ENCODE results near the gene SERF2.
"Not testable (repeated sequence)": the region's sequence is repeated elsewhere in the genome, so short reads cannot be mapped to it uniquely, and the experiment has no call there.

SERF2 gene

GRCh38 chr15:43791993-43792760, at the start of gene SERF2:
Gene SERF2 (plus strand): TSS chr15:43792320. CDS start chr15:43792377, 57 bp downstream.
- DNase-seq = peak; percentile 100

- DNase-seq = peak; percentile 92
Observed at GRCh38 chr15:43746245-43746902, 45.7 kb upstream of the SERF2 start, which contains the start of gene PDIA3. Gene PDIA3 (plus strand): TSS chr15:43746438. CDS start chr15:43746540, 102 bp downstream.

- DNase-seq = not testable (repeated sequence)
Observed at GRCh38 chr15:43746903-43747309, 45.2 kb upstream of the SERF2 start.

- no peak for DNase-seq
Observed at GRCh38 chr15:43748376-43748775, 43.7 kb upstream of the SERF2 start.

GRCh38 chr15:43749690-43750345, 42.3 kb upstream of the SERF2 start:
- DNase-seq = peak; percentile 49

GRCh38 chr15:43751885-43752284, 40.2 kb upstream of the SERF2 start:
- DNase-seq = no peak

GRCh38 chr15:43762824-43763223, 29.3 kb upstream of the SERF2 start:
- no peak for DNase-seq

GRCh38 chr15:43763819-43764446, 28.2 kb upstream of the SERF2 start:
- no peak for DNase-seq

GRCh38 chr15:43769584-43770228, 22.4 kb upstream of the SERF2 start:
- DNase-seq = peak; percentile 78

- DNase-seq = no peak
Observed at GRCh38 chr15:43771816-43772215, 20.3 kb upstream of the SERF2 start.

GRCh38 chr15:43772624-43773023, 19.5 kb upstream of the SERF2 start:
- no peak for DNase-seq

GRCh38 chr15:43774062-43774461, 18.1 kb upstream of the SERF2 start:
- no peak for DNase-seq

GRCh38 chr15:43775411-43775965, 16.6 kb upstream of the SERF2 start:
- DNase-seq = no peak

- peak; percentile 42 for DNase-seq
Observed at GRCh38 chr15:43776101-43776717, 15.9 kb upstream of the SERF2 start.

- DNase-seq = peak; percentile 85
Observed at GRCh38 chr15:43776718-43777266, 15.3 kb upstream of the SERF2 start, which contains the start of gene ELL3. Gene ELL3 (minus strand): TSS chr15:43776966. CDS start chr15:43776901, 65 bp downstream.

- DNase-seq = peak; percentile 93
Observed at GRCh38 chr15:43777267-43777914, 14.7 kb upstream of the SERF2 start.

GRCh38 chr15:43779016-43779415, 13.1 kb upstream of the SERF2 start:
- DNase-seq = no peak

- no peak for DNase-seq
Observed at GRCh38 chr15:43789409-43789808, 2.7 kb upstream of the SERF2 start.

GRCh38 chr15:43792761-43793476, 799 bp downstream of the SERF2 start:
- peak; percentile 48 for DNase-seq

- DNase-seq = no peak
Observed at GRCh38 chr15:43793647-43794046, 1.5 kb downstream of the SERF2 start.

Measured in stimulated activated CD8-positive, alpha-beta memory T cell treated with anti-CD3 and anti-CD28 coated beads, Interleukin-4, amount 100 ng/mL, for 48 hours (primary cell).